LNCAP (cell line): Measurements from ENCODE around the gene DNAJC11.

Experiments
- CTCF ChIP-seq: fragments of 450-650 bp; IDR thresholded peaks from 2 replicates; pipeline ENCODE4 v1.5.1; 2017; ENCODE audit warnings: mild to moderate bottlenecking

Gene DNAJC11

GRCh38 chr1:6701437-6702153 lies at the start of gene DNAJC11:
DNAJC11 (minus strand) TSS chr1:6701816; CDS start chr1:6701800, 16 bp downstream.
- TF ChIP-seq CTCF: peak; percentile 100

GRCh38 chr1:6750490-6750889 lies 48.9 kb upstream of the DNAJC11 start:
- TF ChIP-seq CTCF: no peak

GRCh38 chr1:6747674-6748073 lies 46.1 kb upstream of the DNAJC11 start:
- no peak for TF ChIP-seq CTCF

GRCh38 chr1:6745073-6745472 lies 43.5 kb upstream of the DNAJC11 start:
- TF ChIP-seq CTCF: no peak

GRCh38 chr1:6743189-6744101 lies 41.8 kb upstream of the DNAJC11 start:
- TF ChIP-seq CTCF: no peak

GRCh38 chr1:6738987-6739676 lies 37.5 kb upstream of the DNAJC11 start:
- no peak for TF ChIP-seq CTCF

- TF ChIP-seq CTCF: no peak
Measured at GRCh38 chr1:6732942-6733341, 31.3 kb upstream of the DNAJC11 start.
